Measurements from ENCODE around the gene COL21A1.

Gene COL21A1

DNA sequence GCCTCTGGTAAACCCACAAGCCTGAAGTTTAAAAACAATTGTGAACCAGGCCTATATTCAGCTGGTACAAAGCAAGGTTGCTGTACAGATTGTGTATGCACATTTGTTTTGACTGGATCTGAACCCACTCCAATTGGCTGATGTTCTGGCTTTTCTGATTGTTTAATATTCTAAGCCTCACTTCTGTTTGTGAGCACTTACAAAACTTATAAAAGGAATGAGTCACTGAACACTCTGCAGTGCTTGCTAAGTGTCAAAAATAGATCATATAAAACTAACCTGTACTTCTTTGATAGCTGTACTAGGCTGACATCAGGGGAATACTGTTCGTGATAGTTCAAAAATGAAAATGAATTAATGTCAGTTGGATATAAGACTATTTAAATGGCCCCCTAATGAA is 12.1 kb downstream of the COL21A1 start:
- Histone ChIP-seq H3K9me3 (ENCODE audit: control insufficient read depth, insufficient read depth, low read length) (no peaks in the 10 kb centered on the region), H3K4me1 (ENCODE audit: insufficient read depth, low read length) (no peaks in the 10 kb centered on the region), H3K36me3 (ENCODE audit: insufficient read depth, low read length) (no peaks in the 10 kb centered on the region), H3K9ac (ENCODE audit: low read depth, low read length) (no peak overlapping the region)

DNA sequence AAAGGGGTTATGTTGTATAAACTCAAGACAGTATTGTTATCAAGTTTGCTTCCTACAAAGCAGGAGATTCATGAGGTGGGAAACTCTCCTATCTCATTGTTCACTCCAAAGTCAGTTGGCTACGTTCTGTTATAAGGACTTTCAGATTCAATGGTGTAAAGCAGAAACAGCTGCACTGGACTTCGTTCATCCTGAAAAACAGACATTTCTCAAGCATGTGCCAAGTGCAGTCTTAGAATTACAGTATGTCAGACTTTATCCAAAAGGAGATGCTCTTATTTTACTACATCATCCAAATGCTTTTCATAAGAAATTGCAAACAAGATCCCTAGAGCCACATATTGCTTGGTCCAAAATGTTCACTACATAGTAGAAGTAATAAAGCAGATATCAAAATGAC is 14.9 kb downstream of the COL21A1 start:
- Histone ChIP-seq H3K4me1 (ENCODE audit: insufficient read depth, low read length) (no peaks in the 10 kb centered on the region), H3K9ac (ENCODE audit: low read depth, low read length) (no peak overlapping the region), H3K9me3 (ENCODE audit: control insufficient read depth, insufficient read depth, low read length) (no peaks in the 10 kb centered on the region), H3K36me3 (ENCODE audit: insufficient read depth, low read length) (no peaks in the 10 kb centered on the region)

DNA sequence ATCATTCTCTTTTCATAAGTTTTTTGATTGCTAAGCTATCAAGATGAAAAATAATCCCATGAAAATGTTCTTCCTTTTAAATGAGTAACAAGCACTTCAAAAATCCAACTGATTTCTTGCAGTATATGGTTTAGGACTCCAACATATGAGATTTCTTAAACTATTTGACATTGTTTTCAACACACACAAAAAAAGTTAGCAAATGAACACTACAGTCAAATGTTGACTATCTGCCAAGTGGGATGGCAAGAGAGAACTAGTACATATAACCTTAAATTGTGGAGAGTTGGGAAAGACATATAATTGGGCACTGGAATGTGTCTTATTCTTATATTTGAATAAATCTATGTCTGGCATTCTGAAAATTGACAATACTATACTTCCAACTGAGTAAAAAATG is 15.6 kb downstream of the COL21A1 start:
- Histone ChIP-seq H3K4me1 (ENCODE audit: insufficient read depth, low read length) (no peaks in the 10 kb centered on the region), H3K36me3 (ENCODE audit: insufficient read depth, low read length) (no peaks in the 10 kb centered on the region), H3K9me3 (ENCODE audit: control insufficient read depth, insufficient read depth, low read length) (no peaks in the 10 kb centered on the region)

DNA sequence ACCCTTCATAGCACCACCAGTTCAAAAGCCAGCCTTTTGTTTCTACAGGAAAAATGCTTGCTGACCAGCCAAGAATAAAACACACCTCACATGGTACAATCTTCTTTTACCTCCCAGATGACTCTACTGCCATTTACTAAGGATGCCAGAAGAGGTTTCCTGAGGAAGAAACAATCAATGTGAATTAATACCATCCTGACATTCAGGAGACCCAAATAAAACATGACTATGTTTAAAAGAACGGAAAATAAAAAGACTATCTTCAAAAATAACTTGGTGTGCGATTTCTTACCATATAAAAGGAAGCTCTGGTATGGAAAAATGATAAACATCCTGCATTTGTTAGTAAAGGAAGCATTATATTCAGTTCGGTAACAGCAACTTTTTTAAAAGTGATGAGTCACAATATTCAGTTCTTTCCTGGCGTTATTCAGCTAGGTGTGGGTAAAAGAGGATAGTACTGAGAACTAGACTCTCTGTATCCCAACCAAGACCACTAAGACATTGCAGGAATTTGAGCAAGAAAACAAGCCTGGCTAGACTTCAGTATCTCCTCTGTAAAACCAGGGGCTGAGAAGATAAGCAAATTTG is 16.3 kb downstream of the COL21A1 start:
- Histone ChIP-seq H3K36me3 (ENCODE audit: insufficient read depth, low read length) (no peaks in the 10 kb centered on the region), H3K9me3 (ENCODE audit: control insufficient read depth, insufficient read depth, low read length) (no peaks in the 10 kb centered on the region), H3K4me1 (ENCODE audit: insufficient read depth, low read length) (no peaks in the 10 kb centered on the region), H3K9ac (ENCODE audit: low read depth, low read length) (no peak overlapping the region)

More for the DNA sequence above, 15.6 kb downstream of the COL21A1 start:
- H3K9ac ChIP-seq (ENCODE audit: low read depth, low read length) = no peak overlapping the region

DNA sequence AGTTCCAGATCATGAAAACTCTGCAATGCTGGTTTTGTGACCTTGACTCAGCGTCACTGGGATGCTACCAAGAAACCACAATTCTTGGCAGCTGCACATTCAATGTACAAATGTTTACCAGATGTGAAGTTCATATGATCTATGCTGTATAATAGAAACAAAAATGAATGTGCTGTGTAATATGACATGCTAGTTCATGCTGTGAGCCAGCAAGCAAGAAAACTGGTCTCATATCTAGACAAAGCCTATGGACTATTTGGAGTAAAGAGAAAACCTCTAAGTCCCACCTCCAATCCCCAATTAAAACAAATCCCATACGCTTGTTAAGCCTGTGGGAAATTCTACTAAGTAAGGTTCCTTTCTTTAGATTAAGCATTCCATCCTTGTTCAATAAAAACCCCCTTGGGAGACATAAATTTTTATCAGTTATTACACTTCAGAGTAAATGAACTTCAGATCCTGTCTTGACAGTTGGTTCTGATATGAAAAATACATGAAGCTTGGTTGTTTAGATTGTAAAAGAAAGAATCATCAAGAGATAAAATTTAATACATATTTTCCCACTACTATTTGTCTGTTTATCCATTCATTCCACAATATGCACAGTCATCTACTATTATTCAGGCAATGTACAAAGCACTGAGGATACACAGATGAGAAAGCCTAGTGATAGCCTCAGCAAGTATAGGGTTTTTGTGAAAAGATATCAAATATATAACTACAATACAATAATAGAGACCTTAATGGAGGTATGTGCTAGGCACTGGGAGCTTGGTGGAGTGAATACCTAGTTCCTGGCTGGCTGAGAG is 20.1 kb downstream of the COL21A1 start:
- Histone ChIP-seq H3K9ac (ENCODE audit: low read depth, low read length) (no peak overlapping the region), H3K9me3 (ENCODE audit: control insufficient read depth, insufficient read depth, low read length) (no peaks in the 10 kb centered on the region), H3K36me3 (ENCODE audit: insufficient read depth, low read length) (no peaks in the 10 kb centered on the region), H3K4me1 (ENCODE audit: insufficient read depth, low read length) (no peaks in the 10 kb centered on the region)

DNA sequence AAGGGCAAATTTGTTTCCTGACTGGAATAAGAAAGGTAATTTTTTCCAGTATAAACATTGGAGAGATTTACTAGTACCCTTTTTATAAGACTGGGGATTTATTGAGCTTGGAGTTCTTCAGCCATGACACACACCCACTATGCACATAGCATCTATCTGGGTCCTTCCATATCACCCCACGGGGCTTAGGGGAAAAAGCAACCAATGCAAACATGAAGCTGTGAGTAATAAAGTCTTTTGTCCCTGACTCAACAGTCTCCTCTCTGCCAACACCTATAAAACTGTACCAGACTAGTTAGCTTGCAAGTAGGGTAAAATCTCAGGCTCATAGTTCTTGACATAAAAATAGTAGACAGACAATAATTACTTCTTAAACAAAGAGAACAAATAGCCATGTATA is 23.4 kb downstream of the COL21A1 start:
- no peaks in the 10 kb centered on the region for H3K4me1 ChIP-seq (ENCODE audit: insufficient read depth, low read length)
- H3K9me3 ChIP-seq (ENCODE audit: control insufficient read depth, insufficient read depth, low read length) = no peaks in the 10 kb centered on the region
- H3K36me3 ChIP-seq (ENCODE audit: insufficient read depth, low read length) = no peaks in the 10 kb centered on the region
- H3K9ac ChIP-seq (ENCODE audit: low read depth, low read length) = no peak overlapping the region

DNA sequence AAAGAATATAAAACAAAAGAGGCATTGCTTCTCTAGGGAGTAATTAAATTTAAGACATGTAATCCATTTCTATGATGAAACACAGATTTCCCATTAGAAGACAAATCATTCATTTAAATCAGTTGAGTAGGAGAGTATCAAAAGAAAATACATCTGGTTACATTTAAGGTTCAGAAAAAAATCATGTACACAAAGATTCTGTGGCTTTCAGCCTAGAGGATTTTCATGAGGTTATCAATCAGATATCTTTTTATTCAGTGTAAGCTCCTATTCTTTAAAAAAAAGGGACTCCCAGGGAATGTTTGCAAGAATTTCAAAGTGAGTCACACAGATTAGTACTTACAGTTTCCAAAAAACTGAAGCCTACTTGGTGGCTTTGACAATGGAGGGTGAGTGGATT is 24.9 kb downstream of the COL21A1 start:
- H3K36me3 ChIP-seq (ENCODE audit: insufficient read depth, low read length) = no peaks in the 10 kb centered on the region
- no peaks in the 10 kb centered on the region for H3K4me1 ChIP-seq (ENCODE audit: insufficient read depth, low read length)
- no peaks in the 10 kb centered on the region for H3K9me3 ChIP-seq (ENCODE audit: control insufficient read depth, insufficient read depth, low read length)
- no peak overlapping the region for H3K9ac ChIP-seq (ENCODE audit: low read depth, low read length)

DNA sequence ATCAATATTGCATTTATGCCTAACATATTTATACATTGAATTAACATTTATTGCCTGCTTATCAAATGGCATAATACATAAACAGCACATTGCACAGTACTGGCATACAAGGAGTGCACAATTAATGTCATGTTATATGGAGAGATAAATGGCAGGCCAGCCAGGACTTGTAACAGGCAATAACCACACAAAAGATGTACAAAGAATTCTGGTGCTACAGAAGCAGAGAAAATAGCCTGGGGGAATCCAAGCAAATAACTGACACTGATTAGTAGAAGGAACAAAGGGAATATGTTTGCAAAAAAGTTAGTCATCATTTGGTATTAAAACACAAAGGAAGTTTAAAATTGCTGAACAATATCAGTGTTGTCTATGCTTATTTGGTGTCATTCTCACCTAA is 27.3 kb downstream of the COL21A1 start:
- no peak overlapping the region for H3K9ac ChIP-seq (ENCODE audit: low read depth, low read length)
- no peaks in the 10 kb centered on the region for H3K36me3 ChIP-seq (ENCODE audit: insufficient read depth, low read length)
- H3K9me3 ChIP-seq (ENCODE audit: control insufficient read depth, insufficient read depth, low read length) = no peaks in the 10 kb centered on the region
- no peaks in the 10 kb centered on the region for H3K4me1 ChIP-seq (ENCODE audit: insufficient read depth, low read length)

DNA sequence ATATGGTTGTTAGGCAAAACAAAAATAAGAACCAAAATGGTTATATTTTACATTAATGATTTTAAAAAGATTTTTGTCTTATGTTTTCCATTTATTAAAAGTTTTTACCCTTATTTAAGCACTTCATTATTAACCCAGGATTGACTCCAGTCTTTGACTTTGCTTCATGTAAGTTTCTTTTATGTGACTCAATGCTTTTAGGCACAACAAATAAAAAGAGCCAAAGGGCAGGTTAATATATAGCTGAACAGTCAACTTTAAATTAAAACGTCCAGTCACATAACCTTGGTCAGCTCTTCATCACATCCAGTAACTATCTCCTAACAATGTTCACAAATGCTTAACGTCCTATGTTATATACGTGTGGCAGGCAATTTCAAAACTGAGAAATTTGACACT is 32.7 kb downstream of the COL21A1 start:
- H3K9ac ChIP-seq (ENCODE audit: low read depth, low read length) = no peak overlapping the region
- H3K36me3 ChIP-seq (ENCODE audit: insufficient read depth, low read length) = no peaks in the 10 kb centered on the region
- no peaks in the 10 kb centered on the region for H3K4me1 ChIP-seq (ENCODE audit: insufficient read depth, low read length)
- no peaks in the 10 kb centered on the region for H3K9me3 ChIP-seq (ENCODE audit: control insufficient read depth, insufficient read depth, low read length)

DNA sequence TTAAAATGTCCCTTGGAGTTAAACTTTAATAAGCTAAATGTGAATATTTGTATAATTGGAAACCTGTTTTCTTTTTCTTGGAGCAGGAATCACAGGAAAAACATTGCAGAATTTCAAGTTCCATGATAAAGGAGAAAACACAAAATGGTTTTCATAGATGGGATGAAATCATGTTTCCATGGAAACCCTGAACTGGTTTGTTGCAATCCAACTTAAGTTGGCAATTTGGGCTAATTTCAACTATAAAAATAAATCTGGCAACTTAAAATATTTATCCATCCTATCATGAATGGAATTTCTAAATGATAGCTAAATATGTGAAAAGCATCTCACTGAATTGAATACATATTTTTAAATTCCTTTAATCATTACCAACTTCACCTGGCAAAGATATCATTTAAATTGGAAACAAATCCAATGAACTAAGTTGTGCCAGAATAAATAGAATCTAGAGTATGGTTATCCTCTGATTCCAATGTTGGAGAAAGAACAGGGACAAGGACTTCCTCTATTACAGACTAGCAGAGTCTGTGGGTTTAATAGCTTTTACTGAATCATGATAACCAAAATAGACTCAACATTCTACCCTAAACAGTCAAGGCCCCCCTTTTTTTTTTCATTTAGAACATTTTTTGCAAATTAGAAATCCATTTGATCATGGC is 33.2 kb downstream of the COL21A1 start:
- Histone ChIP-seq H3K9me3 (ENCODE audit: control insufficient read depth, insufficient read depth, low read length) (no peaks in the 10 kb centered on the region), H3K4me1 (ENCODE audit: insufficient read depth, low read length) (no peaks in the 10 kb centered on the region), H3K36me3 (ENCODE audit: insufficient read depth, low read length) (no peaks in the 10 kb centered on the region), H3K9ac (ENCODE audit: low read depth, low read length) (no peak overlapping the region)

DNA sequence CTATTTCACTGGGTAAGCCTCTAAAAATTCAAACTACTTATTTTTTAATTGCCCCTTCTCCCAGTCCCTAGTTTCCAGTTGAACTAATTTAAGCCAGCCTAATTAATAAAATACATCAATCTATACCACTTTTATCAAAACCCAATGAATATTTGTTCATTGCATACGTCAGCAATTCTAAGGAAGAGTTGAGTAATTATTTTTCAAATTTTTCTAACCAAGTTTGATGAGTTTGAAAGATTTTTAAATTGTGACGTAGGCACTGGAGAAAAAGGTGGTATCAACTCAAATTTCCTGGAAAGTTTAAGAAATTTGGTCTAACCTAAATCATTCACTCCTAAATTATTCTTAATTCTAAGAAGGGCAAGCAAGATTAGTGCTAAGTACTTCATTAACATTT is 35.7 kb downstream of the COL21A1 start:
- Histone ChIP-seq H3K4me1 (ENCODE audit: insufficient read depth, low read length) (no peaks in the 10 kb centered on the region), H3K9ac (ENCODE audit: low read depth, low read length) (no peak overlapping the region), H3K9me3 (ENCODE audit: control insufficient read depth, insufficient read depth, low read length) (no peaks in the 10 kb centered on the region), H3K36me3 (ENCODE audit: insufficient read depth, low read length) (no peaks in the 10 kb centered on the region)

DNA sequence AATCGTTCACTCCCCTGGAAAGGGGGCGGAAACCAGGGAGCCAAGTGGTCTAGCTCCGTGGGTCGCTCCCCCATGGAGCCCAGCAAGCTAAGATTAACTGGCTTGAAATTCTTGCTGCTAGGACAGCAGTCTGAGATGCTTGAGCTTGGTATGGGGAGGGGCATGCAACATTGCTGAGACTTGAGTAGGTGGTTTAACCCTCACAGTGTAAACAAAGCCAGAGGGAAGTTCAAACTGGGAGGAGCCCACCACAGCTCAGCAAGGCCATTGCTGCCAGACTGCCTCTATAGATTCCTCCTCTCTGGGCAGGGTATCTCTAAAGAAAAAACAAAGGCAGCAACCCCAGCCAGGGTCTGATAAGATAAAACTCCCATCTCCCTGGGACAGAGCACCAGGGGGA is 43.2 kb downstream of the COL21A1 start:
- H3K9me3 ChIP-seq (ENCODE audit: control insufficient read depth, insufficient read depth, low read length) = no peaks in the 10 kb centered on the region
- no peak overlapping the region for H3K9ac ChIP-seq (ENCODE audit: low read depth, low read length)
- H3K36me3 ChIP-seq (ENCODE audit: insufficient read depth, low read length) = no peaks in the 10 kb centered on the region
- no peaks in the 10 kb centered on the region for H3K4me1 ChIP-seq (ENCODE audit: insufficient read depth, low read length)

DNA sequence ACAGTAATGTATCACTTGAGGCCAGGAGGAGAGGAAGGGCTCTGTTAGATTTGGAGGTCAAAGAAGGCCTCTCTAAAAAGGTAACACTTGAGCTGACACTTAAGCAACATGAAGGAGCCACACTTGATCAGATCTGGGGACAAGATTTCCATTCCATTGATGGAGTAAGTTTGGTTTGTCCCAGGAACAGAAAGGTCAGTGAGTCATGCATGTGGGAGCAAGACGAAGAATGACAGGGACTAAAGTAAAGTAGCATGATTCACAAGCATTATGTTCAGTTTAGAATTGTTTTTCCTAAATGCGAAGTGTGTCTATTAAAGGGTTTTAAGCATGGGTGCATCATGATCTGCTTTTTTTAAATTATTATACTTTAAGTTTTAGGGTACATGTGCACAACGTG is 47.4 kb downstream of the COL21A1 start:
- no peak overlapping the region for H3K9ac ChIP-seq (ENCODE audit: low read depth, low read length)
- H3K9me3 ChIP-seq (ENCODE audit: control insufficient read depth, insufficient read depth, low read length) = peaks cover 3% of the 10 kb centered on the region; the same call in 1 of the 2 replicates
- H3K4me1 ChIP-seq (ENCODE audit: insufficient read depth, low read length) = no peaks in the 10 kb centered on the region
- no peaks in the 10 kb centered on the region for H3K36me3 ChIP-seq (ENCODE audit: insufficient read depth, low read length)

DNA sequence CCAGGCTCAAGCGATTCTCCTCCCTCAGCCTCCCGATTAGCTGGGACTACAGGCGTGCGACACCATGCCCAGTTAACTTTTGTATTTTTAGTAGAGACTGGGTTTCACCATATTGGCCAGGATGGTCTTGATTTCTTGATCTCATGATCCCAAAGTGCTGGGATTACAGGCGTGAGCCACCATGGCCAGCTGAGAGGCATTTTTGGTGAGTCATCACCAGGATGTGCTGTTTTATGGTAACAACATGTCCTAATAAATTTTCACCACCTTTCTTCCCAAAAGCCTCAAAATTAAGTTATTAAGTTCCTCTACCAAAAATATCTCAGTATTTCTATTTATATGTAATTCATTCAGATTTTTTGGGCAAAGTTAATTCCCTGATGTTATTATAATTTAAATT is 53.5 kb downstream of the COL21A1 start:
- no peaks in the 10 kb centered on the region for H3K36me3 ChIP-seq (ENCODE audit: insufficient read depth, low read length)
- H3K4me1 ChIP-seq (ENCODE audit: insufficient read depth, low read length) = no peaks in the 10 kb centered on the region
- H3K9ac ChIP-seq (ENCODE audit: low read depth, low read length) = no peak overlapping the region
- H3K9me3 ChIP-seq (ENCODE audit: control insufficient read depth, insufficient read depth, low read length) = peaks cover 3% of the 10 kb centered on the region

DNA sequence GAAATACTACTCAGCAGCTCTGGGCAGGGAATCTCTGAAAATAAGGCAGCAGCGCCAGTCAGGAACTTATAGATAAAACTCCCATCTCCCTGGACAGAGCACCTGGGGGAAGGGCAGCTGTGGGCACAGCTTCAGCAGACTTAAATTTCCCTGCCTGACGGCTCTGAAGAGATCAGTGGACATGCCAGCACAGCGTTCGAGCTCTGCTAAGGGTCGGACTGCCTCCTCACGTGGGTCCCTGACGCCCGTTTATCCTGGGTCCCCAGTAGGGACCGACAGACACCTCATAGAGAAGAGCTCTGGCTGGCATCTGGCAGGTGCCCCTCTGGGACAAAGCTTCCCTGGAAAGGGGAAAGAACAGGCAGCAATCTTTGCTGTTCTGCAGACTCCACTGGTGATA is 59.0 kb downstream of the COL21A1 start:
- no peaks in the 10 kb centered on the region for H3K36me3 ChIP-seq (ENCODE audit: insufficient read depth, low read length)
- no peaks in the 10 kb centered on the region; the same call in 1 of the 2 replicates for H3K9me3 ChIP-seq (ENCODE audit: control insufficient read depth, insufficient read depth, low read length)
- no peaks in the 10 kb centered on the region for H3K4me1 ChIP-seq (ENCODE audit: insufficient read depth, low read length)
- H3K9ac ChIP-seq (ENCODE audit: low read depth, low read length) = no peak overlapping the region
